ENCODE data around the gene SMARCAD1.

Gene SMARCAD1, protein sequence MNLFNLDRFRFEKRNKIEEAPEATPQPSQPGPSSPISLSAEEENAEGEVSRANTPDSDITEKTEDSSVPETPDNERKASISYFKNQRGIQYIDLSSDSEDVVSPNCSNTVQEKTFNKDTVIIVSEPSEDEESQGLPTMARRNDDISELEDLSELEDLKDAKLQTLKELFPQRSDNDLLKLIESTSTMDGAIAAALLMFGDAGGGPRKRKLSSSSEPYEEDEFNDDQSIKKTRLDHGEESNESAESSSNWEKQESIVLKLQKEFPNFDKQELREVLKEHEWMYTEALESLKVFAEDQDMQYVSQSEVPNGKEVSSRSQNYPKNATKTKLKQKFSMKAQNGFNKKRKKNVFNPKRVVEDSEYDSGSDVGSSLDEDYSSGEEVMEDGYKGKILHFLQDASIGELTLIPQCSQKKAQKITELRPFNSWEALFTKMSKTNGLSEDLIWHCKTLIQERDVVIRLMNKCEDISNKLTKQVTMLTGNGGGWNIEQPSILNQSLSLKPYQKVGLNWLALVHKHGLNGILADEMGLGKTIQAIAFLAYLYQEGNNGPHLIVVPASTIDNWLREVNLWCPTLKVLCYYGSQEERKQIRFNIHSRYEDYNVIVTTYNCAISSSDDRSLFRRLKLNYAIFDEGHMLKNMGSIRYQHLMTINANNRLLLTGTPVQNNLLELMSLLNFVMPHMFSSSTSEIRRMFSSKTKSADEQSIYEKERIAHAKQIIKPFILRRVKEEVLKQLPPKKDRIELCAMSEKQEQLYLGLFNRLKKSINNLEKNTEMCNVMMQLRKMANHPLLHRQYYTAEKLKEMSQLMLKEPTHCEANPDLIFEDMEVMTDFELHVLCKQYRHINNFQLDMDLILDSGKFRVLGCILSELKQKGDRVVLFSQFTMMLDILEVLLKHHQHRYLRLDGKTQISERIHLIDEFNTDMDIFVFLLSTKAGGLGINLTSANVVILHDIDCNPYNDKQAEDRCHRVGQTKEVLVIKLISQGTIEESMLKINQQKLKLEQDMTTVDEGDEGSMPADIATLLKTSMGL
- 66.4 to 129 (median 90.8) reads per million in 3 experiments for total RNA-seq

DNA sequence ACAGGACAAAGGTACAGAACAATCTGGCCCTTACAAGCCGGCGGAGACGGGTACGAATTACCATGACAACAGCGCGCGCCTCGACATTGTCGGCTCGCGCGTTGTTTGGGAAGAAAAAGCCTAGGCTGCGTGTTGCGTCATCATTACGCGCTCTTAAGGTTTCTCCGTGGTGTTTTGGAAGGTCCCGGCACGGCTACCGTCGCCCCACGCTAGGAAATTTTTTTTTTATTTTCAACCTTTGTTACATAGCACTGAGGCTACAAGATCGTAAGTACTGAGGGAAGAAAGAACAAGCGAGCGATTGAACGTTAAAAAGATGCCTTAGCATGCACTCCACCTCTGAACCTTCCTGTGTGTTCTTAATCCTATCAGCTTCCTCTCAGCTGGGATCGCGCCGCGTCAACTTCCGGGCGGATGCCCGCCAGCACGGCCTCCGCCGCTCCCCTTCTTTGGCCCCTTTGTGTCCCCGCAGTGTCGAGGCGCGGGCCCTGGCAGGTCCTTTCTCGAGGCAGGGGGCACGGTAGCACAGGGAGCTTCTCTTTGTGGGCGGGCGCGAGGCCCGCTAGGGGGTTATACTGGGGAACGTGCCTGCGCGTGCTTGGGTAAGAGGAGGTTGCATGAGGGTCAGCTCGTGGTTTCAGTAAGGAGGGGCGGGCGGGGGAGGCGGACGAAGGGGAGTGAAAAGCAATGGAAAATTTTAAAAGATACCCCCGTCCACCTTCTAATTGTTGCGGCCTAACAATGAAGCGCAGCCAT, at the start of gene SMARCAD1:
Gene SMARCAD1, plus strand, starts transcription at position 397 of the 756 bp plus-strand sequence. CDS start 530 bp downstream, outside the sequence.
- DNase-seq: peak; percentile 89

DNA sequence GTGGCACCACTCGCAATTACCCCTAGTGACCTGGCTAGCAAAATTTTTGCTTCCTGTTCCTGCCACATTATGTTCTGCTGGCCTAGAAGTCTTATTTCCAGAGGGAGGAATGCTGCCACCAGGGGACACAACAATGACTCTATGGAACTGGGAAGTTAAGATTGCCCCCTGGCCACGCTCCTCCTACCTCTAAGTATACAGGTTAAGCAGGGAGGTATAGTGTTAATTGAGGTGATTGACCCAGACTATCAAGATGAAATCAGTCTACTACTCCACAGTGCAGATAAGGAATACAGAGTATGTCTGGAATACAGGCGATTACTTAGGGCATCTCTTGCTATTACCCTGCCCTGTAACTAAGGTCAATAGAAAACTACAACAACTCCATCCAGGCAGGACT, 48.8 kb upstream of the SMARCAD1 start:
- no peak for DNase-seq

DNA sequence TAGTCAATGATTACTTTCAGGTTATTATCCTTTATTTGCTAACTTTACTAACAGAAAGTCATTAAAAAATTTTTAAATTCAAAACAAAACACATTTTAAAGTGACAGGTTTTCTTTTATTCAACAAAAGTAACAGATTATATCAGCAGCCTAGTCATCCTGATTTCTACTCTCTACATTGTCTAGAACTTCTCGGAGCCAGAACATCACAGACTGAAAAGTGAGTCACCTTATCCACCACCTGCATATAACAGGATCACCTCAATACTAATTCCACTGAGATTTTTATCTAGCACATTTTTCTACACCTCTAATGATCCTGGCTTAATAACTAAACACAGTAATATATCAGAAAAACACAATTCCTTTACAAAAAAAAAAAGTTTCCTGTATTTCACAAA, 47.9 kb upstream of the SMARCAD1 start:
- DNase-seq: no peak

DNA sequence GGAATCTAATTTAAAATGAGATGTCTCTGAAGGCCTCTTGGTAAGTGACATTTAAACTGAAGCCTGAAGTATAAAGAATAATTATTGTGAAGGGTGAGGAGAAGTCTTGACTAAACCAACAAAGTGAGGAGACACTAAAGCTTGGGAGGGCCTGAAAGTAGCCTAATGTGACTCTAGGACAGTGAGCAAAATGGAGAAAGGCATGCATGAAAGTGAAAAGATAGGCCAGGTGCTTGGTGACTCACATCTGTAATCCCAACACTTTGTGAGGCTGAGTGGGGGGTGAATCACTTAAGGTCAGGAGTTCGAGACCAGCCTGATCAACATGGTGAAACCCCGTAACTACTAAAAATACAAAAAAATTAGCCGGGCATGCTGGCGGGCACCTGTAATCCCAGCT, 46.9 kb upstream of the SMARCAD1 start:
- DNase-seq: no peak

DNA sequence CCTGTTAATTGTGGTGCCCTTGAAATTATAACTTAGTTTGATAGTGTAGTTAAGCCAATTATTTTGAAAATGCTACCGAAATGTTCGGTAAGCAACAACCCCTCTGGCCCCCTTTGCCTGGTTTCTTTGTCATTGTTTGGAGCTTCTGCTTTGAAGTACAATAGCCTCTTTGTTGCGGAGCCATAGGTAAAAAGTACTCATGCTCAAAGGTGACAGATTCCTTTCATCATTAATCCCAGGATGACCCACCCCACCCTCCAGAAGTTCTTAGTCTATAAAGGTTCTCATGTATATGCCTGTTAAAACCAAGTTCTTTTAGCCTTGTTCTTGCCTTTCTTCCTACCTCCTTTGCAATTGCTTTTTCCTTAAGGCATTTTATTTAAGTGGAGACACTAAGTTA, 42.4 kb upstream of the SMARCAD1 start:
- DNase-seq: no peak

DNA sequence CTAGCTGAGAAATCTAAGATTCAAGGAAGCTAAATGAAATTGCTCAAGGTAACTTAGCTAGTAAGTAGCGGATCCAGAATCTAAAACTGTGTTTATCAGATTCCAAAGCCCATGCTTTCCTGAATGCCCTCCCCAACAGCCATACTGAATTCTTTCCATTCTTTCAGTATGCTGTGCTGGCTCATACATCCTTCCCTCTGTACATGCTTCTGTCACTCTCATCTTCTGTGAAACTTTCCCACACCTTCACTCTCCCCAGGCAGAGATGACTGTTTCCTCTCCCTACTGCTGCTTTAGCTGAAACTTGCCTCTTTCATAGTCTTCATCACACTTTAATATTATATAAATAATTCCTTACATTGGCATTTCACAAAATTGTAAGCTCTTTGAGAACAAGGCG, 39.3 kb upstream of the SMARCAD1 start:
- no peak for DNase-seq

DNA sequence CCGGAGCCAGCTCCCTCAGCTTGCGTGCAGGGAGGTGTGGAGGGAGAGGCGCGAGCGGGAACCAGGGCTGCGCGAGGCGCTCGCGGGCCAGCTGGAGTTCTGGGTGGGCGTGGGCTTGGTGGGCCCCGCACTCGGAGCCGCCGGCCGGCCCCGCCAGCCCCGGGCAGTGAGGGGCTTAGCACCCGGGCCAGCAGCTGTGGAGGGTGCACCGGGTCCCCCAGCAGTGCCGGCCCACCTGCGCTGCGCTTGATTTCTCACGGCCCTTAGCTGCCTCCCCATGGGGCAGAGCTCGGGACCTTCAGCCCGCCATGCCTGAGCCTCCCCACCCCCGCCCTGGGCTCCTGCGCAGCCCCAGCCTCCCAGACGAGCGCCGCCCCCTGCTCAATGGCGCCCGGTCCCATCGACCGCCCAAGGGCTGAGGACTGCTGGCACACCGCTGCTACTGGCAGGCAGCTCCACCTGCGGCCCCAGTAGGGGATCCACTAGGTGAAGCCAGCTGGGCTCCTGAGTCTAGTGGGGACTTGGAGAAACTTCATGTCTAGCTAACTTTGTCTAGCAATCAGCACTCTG, 37.8 kb upstream of the SMARCAD1 start:
- no peak for DNase-seq

DNA sequence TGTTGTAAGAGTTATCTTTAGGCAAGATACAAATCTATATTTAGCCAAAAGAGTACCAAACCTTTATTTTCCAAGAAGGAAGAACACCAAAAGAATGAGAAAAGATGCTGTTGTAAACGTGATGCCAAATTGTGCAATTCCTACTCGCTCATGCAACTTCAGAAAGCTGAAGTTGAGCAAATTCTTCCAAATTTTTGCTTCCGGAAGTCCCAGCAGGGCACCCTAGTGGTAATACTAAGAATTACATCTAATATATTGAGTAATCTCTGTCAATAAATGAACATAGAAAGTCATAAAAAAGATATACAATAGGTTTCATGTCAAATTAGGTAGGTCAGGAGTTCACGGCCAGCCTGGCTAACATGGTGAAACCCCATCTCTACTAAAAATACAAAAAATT, 36.0 kb upstream of the SMARCAD1 start:
- no peak for DNase-seq

DNA sequence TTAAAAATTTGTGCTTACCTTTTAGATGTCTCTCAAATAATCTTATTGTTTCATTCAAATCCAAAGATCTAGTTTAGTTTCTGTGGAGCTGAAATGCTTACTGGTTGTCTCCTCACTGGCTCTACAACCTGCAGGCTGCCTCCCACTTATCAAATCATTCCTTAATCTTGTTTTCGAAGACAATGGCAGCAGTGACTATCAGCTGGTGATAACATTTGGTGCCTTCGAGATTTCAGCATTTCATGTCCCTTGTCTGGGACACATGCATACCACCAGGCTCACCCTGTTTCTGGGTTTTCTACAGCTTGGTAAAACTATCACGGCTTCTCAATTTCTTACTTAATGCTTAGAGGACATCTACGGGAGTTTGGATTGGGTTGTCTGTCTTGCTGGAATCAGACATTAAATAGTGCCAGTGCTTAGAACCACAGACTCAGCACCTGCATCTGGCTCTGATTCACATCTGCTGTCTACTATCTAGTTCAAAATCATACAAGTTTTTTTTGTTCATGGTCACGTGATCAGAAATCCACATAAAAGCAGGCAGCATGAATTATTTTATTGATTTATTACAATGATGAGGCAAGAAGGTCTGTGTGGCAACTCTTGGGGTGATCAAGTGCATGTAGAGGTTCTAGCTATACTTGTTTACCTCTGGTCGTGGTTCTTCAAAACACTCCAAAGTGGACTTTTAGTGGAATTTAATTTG, 32.0 kb upstream of the SMARCAD1 start:
- no peak for DNase-seq

DNA sequence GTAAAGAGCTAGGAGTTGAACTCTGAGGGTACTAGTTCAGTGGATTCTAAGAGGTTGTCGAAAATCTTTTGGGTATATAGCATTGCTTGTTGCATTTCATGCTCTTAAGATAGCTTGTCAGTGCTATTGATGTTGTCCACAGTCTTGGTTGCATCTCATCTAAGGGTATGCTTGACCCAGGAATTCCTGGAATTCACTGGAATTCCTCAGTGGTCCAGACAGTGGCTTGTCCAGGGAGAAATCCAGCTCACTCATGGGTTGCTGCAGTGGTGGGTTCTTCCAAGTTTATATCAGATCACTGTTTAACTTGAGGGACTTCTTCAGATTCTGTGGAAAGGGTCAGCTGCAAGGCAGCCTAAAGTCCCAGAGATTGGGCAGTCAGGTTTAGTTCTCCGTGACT, 29.8 kb upstream of the SMARCAD1 start:
- DNase-seq: no peak

DNA sequence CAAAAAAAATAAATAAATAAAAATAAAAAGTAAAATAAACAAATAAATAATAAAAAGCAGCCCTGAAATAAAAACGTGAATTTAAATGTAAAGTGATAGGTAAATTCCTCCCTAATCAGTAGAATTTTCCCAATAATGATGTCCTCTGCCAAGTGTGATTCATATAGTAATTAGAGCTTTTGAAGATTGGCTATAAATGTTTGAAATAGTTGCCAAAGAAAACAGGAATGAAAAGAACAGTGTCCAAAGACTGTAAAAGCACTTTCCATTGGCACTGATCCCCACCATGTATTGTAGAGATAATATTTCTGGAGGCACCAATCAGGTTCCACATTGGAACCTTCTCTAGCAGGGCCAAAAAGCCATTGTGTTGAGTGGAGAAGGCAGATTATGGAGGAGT, 25.9 kb upstream of the SMARCAD1 start:
- DNase-seq: no peak

DNA sequence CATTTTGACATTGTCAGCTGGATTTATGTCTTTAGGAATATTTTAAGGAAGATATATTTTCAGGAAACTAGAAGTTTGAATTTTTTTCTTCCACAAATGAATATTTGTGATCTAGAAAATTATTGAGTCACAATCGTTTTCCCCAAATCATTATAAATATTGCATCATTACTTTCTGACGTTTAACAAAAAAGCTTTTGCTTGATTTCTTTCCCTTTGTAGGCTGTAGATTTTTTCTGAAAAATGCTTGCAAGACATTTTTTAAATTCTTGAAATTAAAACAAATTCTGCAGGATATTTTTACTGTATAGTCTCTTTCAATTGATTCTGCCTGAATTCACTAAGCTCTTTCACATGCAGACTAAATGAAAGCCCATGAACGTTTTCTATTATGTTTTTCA, 4.9 kb upstream of the SMARCAD1 start:
- no peak for DNase-seq

DNA sequence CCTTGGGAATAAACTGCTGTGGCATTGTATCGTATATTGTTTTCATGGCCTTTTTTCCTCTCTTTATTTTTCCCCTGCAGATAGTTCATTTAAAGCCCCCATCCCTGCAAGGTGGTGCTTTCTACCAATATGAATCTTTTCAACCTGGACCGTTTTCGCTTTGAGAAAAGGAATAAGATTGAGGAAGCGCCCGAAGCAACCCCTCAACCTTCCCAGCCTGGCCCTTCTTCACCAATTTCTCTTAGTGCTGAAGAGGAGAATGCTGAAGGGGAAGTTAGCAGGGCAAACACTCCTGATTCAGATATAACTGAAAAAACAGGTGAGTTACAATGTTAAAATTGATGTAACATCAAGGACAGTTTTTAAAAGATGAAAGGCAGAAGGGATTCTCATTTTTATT, 601 bp downstream of the SMARCAD1 start:
- DNase-seq: no peak

DNA sequence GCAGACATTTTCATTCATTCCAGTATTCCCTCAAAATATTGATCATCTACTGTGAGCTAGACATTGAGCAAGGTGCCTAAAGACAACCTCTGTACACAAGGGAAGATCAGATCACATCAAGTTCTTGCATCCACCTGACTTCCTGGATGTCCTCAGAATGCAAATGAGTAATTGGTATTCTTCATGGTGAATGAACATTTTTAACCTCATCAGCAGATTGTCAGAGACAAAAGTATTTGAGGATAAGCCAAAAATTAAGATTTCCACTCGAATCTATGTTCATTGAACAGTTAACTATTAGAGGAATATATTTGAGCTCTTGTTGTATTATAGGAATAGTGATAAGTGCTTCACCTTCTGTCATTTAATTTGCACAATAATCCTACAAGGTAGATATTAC, 1.3 kb downstream of the SMARCAD1 start:
- no peak for DNase-seq

DNA sequence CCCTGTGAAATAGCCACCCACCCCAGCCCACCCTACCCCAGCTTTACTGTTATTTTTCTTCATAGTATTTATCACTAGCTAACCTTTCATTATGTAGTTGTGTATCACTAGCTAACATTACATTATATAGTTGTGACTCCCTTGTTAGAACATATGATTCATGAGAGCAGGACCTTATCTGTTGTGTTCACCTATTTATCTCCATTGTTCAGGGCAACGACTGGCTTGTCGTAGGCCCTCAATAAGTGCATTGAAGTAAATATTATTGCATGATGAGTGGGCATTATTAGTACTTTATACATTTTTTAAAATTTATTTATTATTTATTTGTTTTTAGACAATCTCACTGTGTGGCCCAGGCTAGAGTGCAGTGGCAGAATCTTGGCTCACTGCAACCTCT, 4.2 kb downstream of the SMARCAD1 start:
- DNase-seq: no peak

DNA sequence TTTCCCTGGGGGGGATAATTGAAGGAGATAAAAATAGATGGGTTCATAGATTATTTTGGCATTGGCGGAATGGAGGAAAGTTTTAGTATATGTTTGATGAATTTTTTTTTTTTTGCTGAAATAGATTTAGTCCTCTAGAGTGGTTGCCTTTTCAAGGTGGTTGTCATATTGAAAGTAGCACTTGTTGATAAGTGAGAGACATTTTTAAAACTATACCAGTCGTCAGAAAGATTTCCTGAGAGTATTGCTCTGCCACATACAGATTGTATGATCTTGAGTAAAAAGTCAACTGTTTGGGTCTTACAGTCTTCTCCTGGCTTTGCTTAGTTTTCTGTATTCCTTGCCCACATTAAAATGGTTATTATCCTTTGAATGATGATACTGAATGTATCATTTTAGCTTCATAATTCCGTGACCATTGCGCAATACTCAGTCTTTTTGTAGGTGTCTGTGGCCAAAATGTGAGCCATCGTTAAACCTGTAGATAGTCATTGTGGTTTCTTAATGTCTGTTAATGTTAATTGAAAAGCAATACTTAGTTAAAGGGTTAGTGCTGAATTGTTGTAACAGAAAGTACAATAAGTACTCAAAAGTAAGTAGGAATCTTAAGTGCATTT, 7.1 kb downstream of the SMARCAD1 start:
- no peak for DNase-seq

DNA sequence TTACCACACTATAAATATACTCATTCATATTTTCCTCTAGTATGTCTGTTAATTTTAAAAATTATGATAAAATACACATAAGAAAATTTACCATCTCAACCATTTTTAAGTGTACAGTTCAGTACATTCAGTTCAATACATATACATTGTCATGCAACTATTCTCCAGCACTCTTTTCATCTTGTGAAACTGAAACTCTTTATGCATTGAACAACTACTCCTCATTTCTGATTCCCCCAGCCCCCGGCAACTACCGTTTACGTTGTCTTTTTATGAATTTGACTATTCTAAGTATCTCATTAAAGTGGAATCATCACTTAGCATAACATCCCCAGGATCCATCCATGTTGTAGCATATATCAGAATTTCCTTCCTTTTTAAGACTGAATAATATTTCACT, 8.7 kb downstream of the SMARCAD1 start:
- DNase-seq: no peak

DNA sequence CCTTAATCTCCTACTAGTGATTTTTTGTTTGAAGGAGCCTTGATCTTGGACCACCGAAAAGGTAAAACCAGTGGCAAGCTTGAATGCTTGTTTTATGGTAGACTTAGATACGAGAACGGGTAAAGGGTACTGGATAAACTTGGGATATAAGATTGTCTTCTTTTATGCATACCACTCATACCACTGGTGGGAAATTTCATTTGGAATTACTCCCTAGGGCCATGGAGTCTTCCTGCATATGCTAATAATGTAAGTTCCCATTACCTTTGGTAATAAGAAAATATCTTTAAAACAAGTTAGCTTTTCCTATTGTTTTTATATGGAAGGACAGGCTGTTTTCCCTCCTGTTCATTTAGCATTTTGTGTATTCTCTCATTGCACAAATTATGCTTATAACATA, 11.7 kb downstream of the SMARCAD1 start:
- no peak for DNase-seq

DNA sequence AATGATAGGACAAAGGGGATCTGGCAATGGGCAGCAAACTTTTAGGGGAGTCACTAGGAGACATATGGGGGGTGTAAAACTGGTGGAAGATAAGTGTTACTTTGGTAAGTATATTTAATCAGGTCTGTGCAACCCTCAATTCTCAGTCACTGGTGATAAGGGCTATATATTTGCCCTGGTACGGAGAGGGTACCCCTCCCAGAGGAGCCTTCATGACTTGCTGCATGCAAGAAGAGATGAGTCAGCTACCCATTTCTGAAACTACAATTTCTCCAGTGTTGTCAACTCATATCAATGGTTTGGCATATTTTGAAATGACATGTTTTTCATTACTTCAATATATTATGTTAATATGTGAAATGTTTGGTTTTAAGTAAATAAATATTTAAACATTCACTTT, 14.3 kb downstream of the SMARCAD1 start:
- DNase-seq: no peak

DNA sequence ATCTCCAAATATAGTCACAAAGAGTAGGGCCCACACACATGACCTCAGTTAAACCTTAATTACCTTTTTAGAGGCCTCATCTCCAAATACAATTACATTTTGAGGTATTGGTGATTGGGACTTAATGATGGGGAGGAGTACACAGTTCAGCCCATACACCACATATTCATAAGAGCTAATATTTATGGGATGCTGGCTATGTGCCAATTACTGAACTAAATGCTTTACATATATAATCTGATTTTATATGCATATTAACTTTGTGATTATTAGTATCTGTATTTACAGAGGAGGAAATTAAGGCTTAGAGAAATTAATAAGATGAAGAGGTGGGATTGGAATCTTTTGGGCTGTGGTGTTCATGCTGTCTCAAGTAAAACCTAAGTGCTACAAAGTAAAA, 17.8 kb downstream of the SMARCAD1 start:
- no peak for DNase-seq

DNA sequence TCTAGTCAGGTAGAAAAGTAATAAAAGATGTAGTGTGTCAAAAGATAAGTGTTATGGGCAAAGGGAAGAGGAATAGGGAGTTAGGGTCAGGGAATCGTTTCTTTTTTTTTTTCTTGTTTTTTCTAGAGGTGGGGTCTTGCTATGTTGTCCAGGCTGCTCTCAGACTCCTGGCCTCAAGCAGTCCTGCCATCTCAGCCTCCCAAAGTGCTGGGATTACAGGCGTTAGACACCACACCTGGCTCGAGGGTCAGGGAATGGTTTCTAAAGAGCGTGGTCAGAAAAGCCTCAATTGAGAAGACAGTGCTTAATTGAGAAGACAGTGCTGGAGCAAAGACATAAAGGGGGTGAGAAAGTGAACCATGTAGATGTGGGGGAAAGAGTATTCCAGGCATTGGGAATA, 19.1 kb downstream of the SMARCAD1 start:
- DNase-seq: no peak
